Measurements from ENCODE around the gene CRADD.
"Not testable (repeated sequence)": the region's sequence is repeated elsewhere in the genome, so short reads cannot be mapped to it uniquely, and the experiment has no call there.

CRADD gene

GRCh38 chr12:93677195-93678064 lies at the start of gene CRADD:
Gene CRADD, plus strand, starts transcription at chr12:93677375.
- peak; percentile 81 for DNase-seq (ENCODE audit: low spot score)

GRCh38 chr12:93632383-93632782 lies 44.8 kb upstream of the CRADD start:
- DNase-seq (ENCODE audit: low spot score): no peak

- no peak for DNase-seq (ENCODE audit: low spot score)
These were observed 42.8 kb upstream of the CRADD start for GRCh38 chr12:93634416-93634815.

GRCh38 chr12:93636708-93637107 lies 40.5 kb upstream of the CRADD start:
- DNase-seq (ENCODE audit: low spot score): no peak

- DNase-seq (ENCODE audit: low spot score): no peak
These were observed 39.1 kb upstream of the CRADD start for GRCh38 chr12:93638095-93638494.

- no peak for DNase-seq (ENCODE audit: low spot score)
These were observed 38.2 kb upstream of the CRADD start for GRCh38 chr12:93638954-93639353.

- no peak for DNase-seq (ENCODE audit: low spot score)
These were observed 37.8 kb upstream of the CRADD start for GRCh38 chr12:93639406-93639805.

- DNase-seq (ENCODE audit: low spot score): not testable (repeated sequence)
These were observed 35.8 kb upstream of the CRADD start for GRCh38 chr12:93641380-93641779.

- no peak for DNase-seq (ENCODE audit: low spot score)
These were observed 34.4 kb upstream of the CRADD start for GRCh38 chr12:93642751-93643150.

GRCh38 chr12:93645702-93646101 lies 31.5 kb upstream of the CRADD start:
- DNase-seq (ENCODE audit: low spot score): no peak

GRCh38 chr12:93650626-93651025 lies 26.5 kb upstream of the CRADD start:
- no peak for DNase-seq (ENCODE audit: low spot score)

- DNase-seq (ENCODE audit: low spot score): no peak
These were observed 24.1 kb upstream of the CRADD start for GRCh38 chr12:93653079-93653478.

GRCh38 chr12:93653712-93654111 lies 23.5 kb upstream of the CRADD start:
- no peak for DNase-seq (ENCODE audit: low spot score)

- DNase-seq (ENCODE audit: low spot score): no peak
These were observed 22.8 kb upstream of the CRADD start for GRCh38 chr12:93654421-93654820.

- DNase-seq (ENCODE audit: low spot score): no peak
These were observed 20.1 kb upstream of the CRADD start for GRCh38 chr12:93657071-93657470.

- DNase-seq (ENCODE audit: low spot score): no peak
These were observed 16.2 kb upstream of the CRADD start for GRCh38 chr12:93661021-93661420.

GRCh38 chr12:93663006-93663728 lies 14.0 kb upstream of the CRADD start:
- DNase-seq (ENCODE audit: low spot score): no peak

GRCh38 chr12:93663729-93664084 lies 13.5 kb upstream of the CRADD start:
- DNase-seq (ENCODE audit: low spot score): no peak

GRCh38 chr12:93664573-93665138 lies 12.5 kb upstream of the CRADD start:
- DNase-seq (ENCODE audit: low spot score): no peak

- no peak for DNase-seq (ENCODE audit: low spot score)
These were observed 9.5 kb upstream of the CRADD start for GRCh38 chr12:93667672-93668071.

GRCh38 chr12:93668919-93669418 lies 8.2 kb upstream of the CRADD start:
- no peak for DNase-seq (ENCODE audit: low spot score)

GRCh38 chr12:93669452-93669851 lies 7.7 kb upstream of the CRADD start:
- DNase-seq (ENCODE audit: low spot score): no peak

- DNase-seq (ENCODE audit: low spot score): no peak
These were observed 7.1 kb upstream of the CRADD start for GRCh38 chr12:93670104-93670503.
